ENCODE measurements around the gene ZNHIT2. TPM values are rescaled to one million over a fixed set of nuclear protein-coding genes. Genes with fewer than 3 reads are reported as not detected.

The ZNHIT2 gene
- total RNA-seq, 4 donors from 2014 or later = 9.6 to 40.8 (median 12.2) TPM

GRCh38 chr11:65107078-65107477 lies 10.4 kb downstream of the ZNHIT2 start:
- Histone ChIP-seq H3K27ac (no peak overlapping the region), H3K4me1 (peaks cover 0 to 15% (median 6%) of the 10 kb centered on the region in 4 donors), H3K4me3 (no peak overlapping the region), H3K36me3 (peaks cover 0 to 11% (median 3%) of the 10 kb centered on the region in 4 donors), H3K27me3 (no peaks in the 10 kb centered on the region), H3K9me3 (no peaks in the 10 kb centered on the region)
- 96% methylated on average over 11 of the region's 15 CpGs; no CpG with 5 or more reads in 1 of the 2 donors for WGBS, 2 donors (ENCODE audit: low coverage in 1 of 2)
- TF ChIP-seq POLR2AphosphoS5 (IDR thresholded peaks at IDR 0.05) (no peak), CTCF (IDR thresholded peaks at IDR 0.05) (no peak), POLR2A (IDR thresholded peaks at IDR 0.05) (no peak), EP300 (IDR thresholded peaks at IDR 0.05; ENCODE audit: low read depth) (no peak)
- intact Hi-C loops (cut with DNase I; ENCODE audit: low total_unique reads) = no loop called here
- in situ Hi-C loops (cut with MboI; ENCODE audit: low pct_ligation_motif_present in 1 of 4, low pct_unique_long_range_greater_than_20kb in 1 of 4, low sequenced_read_pairs in 3 of 4) = no loop called here
- DNase-seq = no peak

GRCh38 chr11:65104628-65105027 lies 12.9 kb downstream of the ZNHIT2 start:
- 78 to 82% methylated on average over 4 of the region's 4 CpGs for WGBS, 2 donors (ENCODE audit: low coverage in 1 of 2)
- in situ Hi-C loops (cut with MboI; ENCODE audit: low pct_ligation_motif_present in 1 of 4, low pct_unique_long_range_greater_than_20kb in 1 of 4, low sequenced_read_pairs in 3 of 4) (no loop called here), intact Hi-C loops (cut with DNase I; ENCODE audit: low total_unique reads) (no loop called here)
- no peak overlapping the region for H3K27ac ChIP-seq
- no peaks in the 10 kb centered on the region for H3K27me3 ChIP-seq
- no peak for DNase-seq
- H3K36me3 ChIP-seq = peaks cover 0 to 11% (median 3%) of the 10 kb centered on the region in 4 donors
- H3K9me3 ChIP-seq = no peaks in the 10 kb centered on the region
- no peak overlapping the region for H3K4me3 ChIP-seq
- TF ChIP-seq POLR2A (IDR thresholded peaks at IDR 0.05) = no peak
- no peak for TF ChIP-seq EP300 (IDR thresholded peaks at IDR 0.05; ENCODE audit: low read depth)
- TF ChIP-seq CTCF (IDR thresholded peaks at IDR 0.05) = no peak
- TF ChIP-seq POLR2AphosphoS5 (IDR thresholded peaks at IDR 0.05) = no peak
- H3K4me1 ChIP-seq = no peaks in the 10 kb centered on the region

- Histone ChIP-seq H3K4me3 (no peak overlapping the region), H3K27me3 (no peaks in the 10 kb centered on the region), H3K4me1 (no peaks in the 10 kb centered on the region), H3K9me3 (no peaks in the 10 kb centered on the region), H3K27ac (no peak overlapping the region), H3K36me3 (peaks cover 0 to 10% (median 3%) of the 10 kb centered on the region in 4 donors)
- DNase-seq = no peak
- TF ChIP-seq CTCF (IDR thresholded peaks at IDR 0.05) (no peak), POLR2AphosphoS5 (IDR thresholded peaks at IDR 0.05) (no peak), EP300 (IDR thresholded peaks at IDR 0.05; ENCODE audit: low read depth) (no peak), POLR2A (IDR thresholded peaks at IDR 0.05) (no peak)
- intact Hi-C loops (cut with DNase I; ENCODE audit: low total_unique reads) = no loop called here
- in situ Hi-C loops (cut with MboI; ENCODE audit: low pct_ligation_motif_present in 1 of 4, low pct_unique_long_range_greater_than_20kb in 1 of 4, low sequenced_read_pairs in 3 of 4) = no loop called here
These were observed 14.0 kb downstream of the ZNHIT2 start for GRCh38 chr11:65103476-65103875.

GRCh38 chr11:65102142-65103095 lies 15.1 kb downstream of the ZNHIT2 start:
- Histone ChIP-seq H3K4me3 (no peak overlapping the region), H3K4me1 (peaks cover under 1 to 3% (median 1%) of the 10 kb centered on the region in 4 donors), H3K36me3 (peaks cover 0 to 8% (median 0%) of the 10 kb centered on the region in 4 donors), H3K27ac (no peak overlapping the region), H3K27me3 (no peaks in the 10 kb centered on the region), H3K9me3 (no peaks in the 10 kb centered on the region)
- in situ Hi-C loops (cut with MboI; ENCODE audit: low pct_ligation_motif_present in 1 of 4, low pct_unique_long_range_greater_than_20kb in 1 of 4, low sequenced_read_pairs in 3 of 4) (no loop called here), intact Hi-C loops (cut with DNase I; ENCODE audit: low total_unique reads) (no loop called here)
- TF ChIP-seq POLR2A (IDR thresholded peaks at IDR 0.05) (no peak), EP300 (IDR thresholded peaks at IDR 0.05; ENCODE audit: low read depth) (no peak), CTCF (IDR thresholded peaks at IDR 0.05) (no peak), POLR2AphosphoS5 (IDR thresholded peaks at IDR 0.05) (no peak)
- 67 to 68% methylated on average over 5 to 8 of the region's 8 CpGs for WGBS, 2 donors (ENCODE audit: low coverage in 1 of 2)
- DNase-seq = no peak
